PC-3 (cell line): ENCODE data around the gene GIMAP8.

Experiments
- EZH2 ChIP-seq: fragments of 300-600 bp; sonication (generic); IDR thresholded peaks from one replicate; pipeline ENCODE4 v1.6.1; 2017; ENCODE audit warnings: antibody characterized with exemption, mild to moderate bottlenecking, low read length; ENCODE audit not compliant: unreplicated experiment
- TF ChIP-seq, protein P1 (sequence below): fragments of 300-600 bp; sonication (generic); conservative IDR thresholded peaks from 2 replicates; pipeline ENCODE4 v1.5.1; 2017; ENCODE audit warnings: antibody characterized with exemption, low read depth, mild to moderate bottlenecking, low read length

DNA sequence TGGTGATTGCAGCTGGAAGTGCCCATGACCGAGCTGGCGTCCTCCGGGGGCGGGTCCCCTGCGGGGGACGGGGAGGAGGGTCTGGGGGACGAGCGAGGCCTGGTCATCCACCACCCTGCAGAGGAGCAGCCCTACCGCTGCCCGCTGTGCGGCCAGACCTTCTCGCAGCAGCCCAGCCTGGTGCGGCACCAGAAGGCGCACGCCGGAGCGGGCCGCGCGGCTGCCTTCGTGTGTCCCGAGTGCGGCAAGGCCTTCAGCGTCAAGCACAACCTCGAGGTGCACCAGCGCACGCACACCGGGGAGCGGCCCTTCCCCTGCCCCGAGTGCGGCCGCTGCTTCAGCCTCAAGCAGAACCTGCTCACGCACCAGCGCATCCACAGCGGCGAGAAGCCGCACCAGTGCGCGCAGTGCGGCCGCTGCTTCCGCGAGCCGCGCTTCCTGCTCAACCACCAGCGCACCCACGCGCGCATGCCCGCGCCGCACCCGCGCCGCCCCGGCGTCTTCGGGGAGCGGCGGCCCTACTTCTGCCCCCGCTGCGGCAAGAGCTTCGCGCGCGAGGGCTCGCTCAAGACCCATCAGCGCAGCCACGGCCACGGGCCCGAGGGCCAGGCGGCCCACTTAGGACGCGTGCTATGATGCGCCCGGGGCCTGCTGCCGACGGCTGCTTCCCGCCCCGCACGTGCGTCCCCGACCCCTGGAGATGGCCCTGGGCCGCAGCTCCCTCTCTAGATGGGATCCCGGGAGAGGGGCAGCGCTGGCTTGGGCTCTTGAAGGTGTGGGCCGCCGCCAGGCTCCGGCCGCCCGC is 42.6 kb upstream of the GIMAP8 start:
- no peak for TF ChIP-seq EZH2
- TF ChIP-seq, protein P1, sequence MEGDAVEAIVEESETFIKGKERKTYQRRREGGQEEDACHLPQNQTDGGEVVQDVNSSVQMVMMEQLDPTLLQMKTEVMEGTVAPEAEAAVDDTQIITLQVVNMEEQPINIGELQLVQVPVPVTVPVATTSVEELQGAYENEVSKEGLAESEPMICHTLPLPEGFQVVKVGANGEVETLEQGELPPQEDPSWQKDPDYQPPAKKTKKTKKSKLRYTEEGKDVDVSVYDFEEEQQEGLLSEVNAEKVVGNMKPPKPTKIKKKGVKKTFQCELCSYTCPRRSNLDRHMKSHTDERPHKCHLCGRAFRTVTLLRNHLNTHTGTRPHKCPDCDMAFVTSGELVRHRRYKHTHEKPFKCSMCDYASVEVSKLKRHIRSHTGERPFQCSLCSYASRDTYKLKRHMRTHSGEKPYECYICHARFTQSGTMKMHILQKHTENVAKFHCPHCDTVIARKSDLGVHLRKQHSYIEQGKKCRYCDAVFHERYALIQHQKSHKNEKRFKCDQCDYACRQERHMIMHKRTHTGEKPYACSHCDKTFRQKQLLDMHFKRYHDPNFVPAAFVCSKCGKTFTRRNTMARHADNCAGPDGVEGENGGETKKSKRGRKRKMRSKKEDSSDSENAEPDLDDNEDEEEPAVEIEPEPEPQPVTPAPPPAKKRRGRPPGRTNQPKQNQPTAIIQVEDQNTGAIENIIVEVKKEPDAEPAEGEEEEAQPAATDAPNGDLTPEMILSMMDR: no peak
